ENCODE data around the gene RGL4. TPM values are rescaled to one million over a fixed set of nuclear protein-coding genes. Genes with fewer than 3 reads are reported as not detected.

Gene RGL4
- total and polyA plus RNA-seq, 2 of the 13 experiments (the other 11 are each of a cell fraction or from before 2014, with no cell fraction given): not detected

DNA sequence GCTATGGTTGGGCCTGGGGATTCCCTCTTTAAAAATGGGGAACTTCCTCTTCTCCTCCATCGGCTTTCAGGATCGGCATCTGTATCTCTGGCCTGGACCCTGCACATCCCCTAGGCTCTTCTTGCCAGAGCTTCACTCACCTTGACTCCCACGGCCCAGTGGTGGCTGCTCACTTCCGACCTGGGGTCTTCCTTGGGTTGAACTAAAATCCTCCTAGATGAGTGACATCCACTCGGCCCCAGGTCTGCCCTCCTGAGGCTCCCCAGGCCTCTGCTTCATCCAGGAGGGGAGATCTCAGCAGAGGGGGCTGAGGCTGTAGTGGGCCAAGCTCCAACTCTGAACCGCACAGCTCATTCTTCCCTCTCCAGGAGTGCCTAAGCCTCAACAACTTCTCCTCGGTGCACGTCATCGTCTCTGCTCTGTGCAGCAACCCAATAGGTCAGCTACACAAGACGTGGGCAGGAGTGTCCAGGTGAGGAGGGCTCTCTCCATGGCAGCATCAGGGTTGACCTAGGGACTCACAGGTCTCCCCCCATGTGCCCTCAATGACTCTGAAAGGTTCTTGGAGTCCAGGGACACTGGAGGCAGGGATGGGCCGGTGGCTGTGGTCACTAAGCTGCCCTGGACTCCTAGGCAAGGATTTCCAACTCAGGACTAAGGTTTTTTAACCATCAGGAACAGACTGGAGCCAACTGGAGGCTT is 3.3 kb downstream of the RGL4 start (continued):
- TF ChIP-seq, protein P1, sequence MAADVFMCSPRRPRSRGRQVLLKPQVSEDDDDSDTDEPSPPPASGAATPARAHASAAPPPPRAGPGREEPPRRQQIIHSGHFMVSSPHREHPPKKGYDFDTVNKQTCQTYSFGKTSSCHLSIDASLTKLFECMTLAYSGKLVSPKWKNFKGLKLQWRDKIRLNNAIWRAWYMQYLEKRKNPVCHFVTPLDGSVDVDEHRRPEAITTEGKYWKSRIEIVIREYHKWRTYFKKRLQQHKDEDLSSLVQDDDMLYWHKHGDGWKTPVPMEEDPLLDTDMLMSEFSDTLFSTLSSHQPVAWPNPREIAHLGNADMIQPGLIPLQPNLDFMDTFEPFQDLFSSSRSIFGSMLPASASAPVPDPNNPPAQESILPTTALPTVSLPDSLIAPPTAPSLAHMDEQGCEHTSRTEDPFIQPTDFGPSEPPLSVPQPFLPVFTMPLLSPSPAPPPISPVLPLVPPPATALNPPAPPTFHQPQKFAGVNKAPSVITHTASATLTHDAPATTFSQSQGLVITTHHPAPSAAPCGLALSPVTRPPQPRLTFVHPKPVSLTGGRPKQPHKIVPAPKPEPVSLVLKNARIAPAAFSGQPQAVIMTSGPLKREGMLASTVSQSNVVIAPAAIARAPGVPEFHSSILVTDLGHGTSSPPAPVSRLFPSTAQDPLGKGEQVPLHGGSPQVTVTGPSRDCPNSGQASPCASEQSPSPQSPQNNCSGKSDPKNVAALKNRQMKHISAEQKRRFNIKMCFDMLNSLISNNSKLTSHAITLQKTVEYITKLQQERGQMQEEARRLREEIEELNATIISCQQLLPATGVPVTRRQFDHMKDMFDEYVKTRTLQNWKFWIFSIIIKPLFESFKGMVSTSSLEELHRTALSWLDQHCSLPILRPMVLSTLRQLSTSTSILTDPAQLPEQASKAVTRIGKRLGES (CRISPR knock-in tag; IDR thresholded peaks at IDR 0.05; ENCODE audit: borderline replicate concordance): no peak
- TF ChIP-seq, protein P2, sequence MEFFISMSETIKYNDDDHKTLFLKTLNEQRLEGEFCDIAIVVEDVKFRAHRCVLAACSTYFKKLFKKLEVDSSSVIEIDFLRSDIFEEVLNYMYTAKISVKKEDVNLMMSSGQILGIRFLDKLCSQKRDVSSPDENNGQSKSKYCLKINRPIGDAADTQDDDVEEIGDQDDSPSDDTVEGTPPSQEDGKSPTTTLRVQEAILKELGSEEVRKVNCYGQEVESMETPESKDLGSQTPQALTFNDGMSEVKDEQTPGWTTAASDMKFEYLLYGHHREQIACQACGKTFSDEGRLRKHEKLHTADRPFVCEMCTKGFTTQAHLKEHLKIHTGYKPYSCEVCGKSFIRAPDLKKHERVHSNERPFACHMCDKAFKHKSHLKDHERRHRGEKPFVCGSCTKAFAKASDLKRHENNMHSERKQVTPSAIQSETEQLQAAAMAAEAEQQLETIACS (CRISPR knock-in tag; IDR thresholded peaks at IDR 0.05): no peak
- TF ChIP-seq ZNF615 (CRISPR knock-in tag; IDR thresholded peaks at IDR 0.05; ENCODE audit: borderline replicate concordance) (no peak), ZFP90 (CRISPR knock-in tag; IDR thresholded peaks at IDR 0.05; ENCODE audit: borderline replicate concordance) (no peak), SMARCC2 (IDR thresholded peaks at IDR 0.05) (no peak)
- TF ChIP-seq, protein P3, sequence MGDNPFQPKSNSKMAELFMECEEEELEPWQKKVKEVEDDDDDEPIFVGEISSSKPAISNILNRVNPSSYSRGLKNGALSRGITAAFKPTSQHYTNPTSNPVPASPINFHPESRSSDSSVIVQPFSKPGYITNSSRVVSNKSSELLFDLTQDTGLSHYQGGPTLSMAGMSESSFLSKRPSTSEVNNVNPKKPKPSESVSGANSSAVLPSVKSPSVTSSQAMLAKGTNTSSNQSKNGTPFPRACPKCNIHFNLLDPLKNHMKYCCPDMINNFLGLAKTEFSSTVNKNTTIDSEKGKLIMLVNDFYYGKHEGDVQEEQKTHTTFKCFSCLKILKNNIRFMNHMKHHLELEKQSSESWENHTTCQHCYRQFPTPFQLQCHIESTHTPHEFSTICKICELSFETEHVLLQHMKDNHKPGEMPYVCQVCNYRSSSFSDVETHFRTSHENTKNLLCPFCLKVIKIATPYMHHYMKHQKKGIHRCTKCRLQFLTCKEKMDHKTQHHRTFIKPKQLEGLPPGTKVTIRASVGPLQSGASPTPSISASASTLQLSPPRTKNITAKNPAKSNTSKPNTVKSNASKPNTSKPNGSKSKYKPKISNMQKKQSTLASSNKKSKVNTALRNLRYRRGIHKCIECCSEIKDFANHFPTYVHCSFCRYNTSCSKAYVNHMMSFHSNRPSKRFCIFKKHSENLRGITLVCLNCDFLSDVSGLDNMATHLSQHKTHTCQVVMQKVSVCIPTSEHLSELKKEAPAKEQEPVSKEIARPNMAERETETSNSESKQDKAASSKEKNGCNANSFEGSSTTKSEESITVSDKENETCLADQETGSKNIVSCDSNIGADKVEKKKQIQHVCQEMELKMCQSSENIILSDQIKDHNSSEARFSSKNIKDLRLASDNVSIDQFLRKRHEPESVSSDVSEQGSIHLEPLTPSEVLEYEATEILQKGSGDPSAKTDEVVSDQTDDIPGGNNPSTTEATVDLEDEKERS (CRISPR knock-in tag; IDR thresholded peaks at IDR 0.05): no peak
